Upper lobe of right lung (tissue), 1 donor: ENCODE results near the gene AGTRAP. TPM values are rescaled to one million over a fixed set of nuclear protein-coding genes. Genes with fewer than 3 reads are reported as not detected.

Experiments
- ATAC-seq: fragments of 200-7000 bp; cut with Tn5 transposase; one replicate; pipeline ENCODE4 v1.9.1; 2020; ENCODE audit warnings: mild to moderate bottlenecking, moderate library complexity
- DNase-seq: peaks from one replicate; pipeline ENCODE4 v3.0.0-alpha.2; 2020
- H3K27ac ChIP-seq: fragments of 200-600 bp; one replicate; pipeline ENCODE4 v1.8.0; 2022
- H3K27me3 ChIP-seq: fragments of 200-600 bp; one replicate; pipeline ENCODE4 v1.8.0; 2022; ENCODE audit warnings: mild to moderate bottlenecking
- H3K36me3 ChIP-seq: fragments of 200-600 bp; one replicate; pipeline ENCODE4 v1.8.0; 2022
- H3K4me1 ChIP-seq: fragments of 200-600 bp; one replicate; pipeline ENCODE4 v1.8.0; 2022
- H3K4me3 ChIP-seq: fragments of 200-600 bp; one replicate; pipeline ENCODE4 v1.8.0; 2022; ENCODE audit warnings: mild to moderate bottlenecking
- H3K9me3 ChIP-seq: fragments of 200-600 bp; one replicate; pipeline ENCODE4 v1.8.0; 2022
- intact Hi-C: fragments of 100-400 bp; cut with DNase I; formaldehyde crosslinking; loops from one replicate; pipeline ENCODE4 v1.11.0; 2022
- total RNA-seq: library from RNA; stranded (reverse); fragmentation: NEBNext Ultra II Directional; extraction: Animal tissue kit (Norgen Biotek cat#: 25700); gene quantifications from one replicate; pipeline ENCODE4 v1.2.1, GENCODE V29; 2021
- TF ChIP-seq, protein P1 (sequence below): fragments of 200-600 bp; IDR thresholded peaks from one replicate; pipeline ENCODE4 v1.8.0; 2022; ENCODE audit warnings: antibody characterized with exemption
- donor health status: DM: no; HTN: yes; CAD: no; lungs with severe emphysema.

AGTRAP gene
- total RNA-seq, 1 donor from 2014 or later, result 57.0 TPM

- no peak for DNase-seq
- H3K27me3 ChIP-seq, result no peaks in the 10 kb centered on the region
- peaks cover 44% of the 10 kb centered on the region for H3K4me1 ChIP-seq
- no peaks in the 10 kb centered on the region for H3K9me3 ChIP-seq
- ATAC-seq, result peak; percentile 89
- H3K27ac ChIP-seq, result peak overlapping the region; percentile 92
- intact Hi-C loops, result no loop called here
- TF ChIP-seq, protein P1, sequence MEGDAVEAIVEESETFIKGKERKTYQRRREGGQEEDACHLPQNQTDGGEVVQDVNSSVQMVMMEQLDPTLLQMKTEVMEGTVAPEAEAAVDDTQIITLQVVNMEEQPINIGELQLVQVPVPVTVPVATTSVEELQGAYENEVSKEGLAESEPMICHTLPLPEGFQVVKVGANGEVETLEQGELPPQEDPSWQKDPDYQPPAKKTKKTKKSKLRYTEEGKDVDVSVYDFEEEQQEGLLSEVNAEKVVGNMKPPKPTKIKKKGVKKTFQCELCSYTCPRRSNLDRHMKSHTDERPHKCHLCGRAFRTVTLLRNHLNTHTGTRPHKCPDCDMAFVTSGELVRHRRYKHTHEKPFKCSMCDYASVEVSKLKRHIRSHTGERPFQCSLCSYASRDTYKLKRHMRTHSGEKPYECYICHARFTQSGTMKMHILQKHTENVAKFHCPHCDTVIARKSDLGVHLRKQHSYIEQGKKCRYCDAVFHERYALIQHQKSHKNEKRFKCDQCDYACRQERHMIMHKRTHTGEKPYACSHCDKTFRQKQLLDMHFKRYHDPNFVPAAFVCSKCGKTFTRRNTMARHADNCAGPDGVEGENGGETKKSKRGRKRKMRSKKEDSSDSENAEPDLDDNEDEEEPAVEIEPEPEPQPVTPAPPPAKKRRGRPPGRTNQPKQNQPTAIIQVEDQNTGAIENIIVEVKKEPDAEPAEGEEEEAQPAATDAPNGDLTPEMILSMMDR, result no peak
- H3K4me3 ChIP-seq, result peak overlapping the region; percentile 46
- no peaks in the 10 kb centered on the region for H3K36me3 ChIP-seq
Observed at GRCh38 chr1:11730429-11730891, 5.5 kb upstream of the AGTRAP start.

DNA sequence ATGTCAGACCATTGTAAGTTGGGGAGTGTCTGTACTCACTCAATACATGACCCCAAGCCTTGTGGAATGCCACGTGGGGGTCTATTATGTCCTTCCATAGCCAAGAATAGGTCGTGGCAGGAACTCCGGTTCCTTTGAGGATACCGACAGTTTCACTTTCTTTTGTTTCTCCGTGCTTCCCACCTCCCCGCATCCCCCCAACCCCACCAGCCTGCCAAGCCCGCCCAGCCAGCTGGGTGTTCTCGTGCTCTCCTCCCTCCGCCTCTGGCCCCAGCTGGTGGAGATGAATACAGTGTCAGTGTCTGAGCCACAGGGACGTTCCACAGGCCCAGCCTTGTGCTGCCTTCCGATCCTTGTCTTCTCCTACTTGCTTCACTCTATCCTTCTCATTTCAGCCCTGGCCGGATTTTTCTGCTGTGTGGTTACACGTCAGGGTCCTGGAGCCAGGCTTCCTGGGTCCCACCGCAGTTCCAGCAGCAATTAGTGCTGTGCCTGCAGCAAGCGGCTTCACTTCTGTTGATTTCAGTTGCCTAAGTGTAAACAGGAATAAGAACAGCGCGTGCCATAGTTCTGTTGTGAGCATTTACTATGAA lies 4.1 kb upstream of the AGTRAP start:
- Histone ChIP-seq H3K36me3 (no peaks in the 10 kb centered on the region), H3K9me3 (no peaks in the 10 kb centered on the region), H3K27ac (peak overlapping the region; percentile 92), H3K4me1 (peaks cover 49% of the 10 kb centered on the region), H3K27me3 (no peaks in the 10 kb centered on the region), H3K4me3 (peak overlapping the region; percentile 46)
- DNase-seq (peak; percentile 80), ATAC-seq (peak; percentile 54)
- intact Hi-C loops, result no loop called here
- TF ChIP-seq, protein P1, result no peak

- no peaks in the 10 kb centered on the region for H3K27me3 ChIP-seq
- TF ChIP-seq, protein P1, result no peak
- peaks cover 59% of the 10 kb centered on the region for H3K4me1 ChIP-seq
- no peak overlapping the region for H3K27ac ChIP-seq
- H3K9me3 ChIP-seq, result no peaks in the 10 kb centered on the region
- H3K36me3 ChIP-seq, result no peaks in the 10 kb centered on the region
- no peak for DNase-seq
- intact Hi-C loops, result no loop called here
- no peak for ATAC-seq
- H3K4me3 ChIP-seq, result no peak overlapping the region
Observed at GRCh38 chr1:11733306-11733705, 2.6 kb upstream of the AGTRAP start.

DNA sequence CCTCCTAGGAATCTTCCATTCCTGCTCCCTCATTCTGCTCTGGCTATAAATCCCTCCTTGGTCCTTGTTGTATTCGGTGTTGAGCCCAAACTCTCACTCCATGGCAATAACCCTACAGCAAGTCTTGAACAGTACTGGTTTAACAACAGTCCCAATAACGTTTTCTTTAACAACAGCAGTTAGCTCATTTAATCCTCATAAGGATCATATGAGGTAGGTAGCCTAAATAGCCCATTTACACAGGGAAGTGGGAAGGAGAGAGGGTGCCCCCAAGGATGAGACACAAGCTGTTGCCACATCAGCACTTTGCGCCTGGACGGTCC lies 444 bp upstream of the AGTRAP start:
- Histone ChIP-seq H3K27ac (peak overlapping the region; percentile 91), H3K36me3 (no peaks in the 10 kb centered on the region), H3K9me3 (no peaks in the 10 kb centered on the region), H3K27me3 (no peaks in the 10 kb centered on the region), H3K4me3 (peak overlapping the region; percentile 84), H3K4me1 (peaks cover 55% of the 10 kb centered on the region)
- TF ChIP-seq, protein P1, result no peak
- ATAC-seq (no peak), DNase-seq (no peak)
- intact Hi-C loops, result no loop called here

DNA sequence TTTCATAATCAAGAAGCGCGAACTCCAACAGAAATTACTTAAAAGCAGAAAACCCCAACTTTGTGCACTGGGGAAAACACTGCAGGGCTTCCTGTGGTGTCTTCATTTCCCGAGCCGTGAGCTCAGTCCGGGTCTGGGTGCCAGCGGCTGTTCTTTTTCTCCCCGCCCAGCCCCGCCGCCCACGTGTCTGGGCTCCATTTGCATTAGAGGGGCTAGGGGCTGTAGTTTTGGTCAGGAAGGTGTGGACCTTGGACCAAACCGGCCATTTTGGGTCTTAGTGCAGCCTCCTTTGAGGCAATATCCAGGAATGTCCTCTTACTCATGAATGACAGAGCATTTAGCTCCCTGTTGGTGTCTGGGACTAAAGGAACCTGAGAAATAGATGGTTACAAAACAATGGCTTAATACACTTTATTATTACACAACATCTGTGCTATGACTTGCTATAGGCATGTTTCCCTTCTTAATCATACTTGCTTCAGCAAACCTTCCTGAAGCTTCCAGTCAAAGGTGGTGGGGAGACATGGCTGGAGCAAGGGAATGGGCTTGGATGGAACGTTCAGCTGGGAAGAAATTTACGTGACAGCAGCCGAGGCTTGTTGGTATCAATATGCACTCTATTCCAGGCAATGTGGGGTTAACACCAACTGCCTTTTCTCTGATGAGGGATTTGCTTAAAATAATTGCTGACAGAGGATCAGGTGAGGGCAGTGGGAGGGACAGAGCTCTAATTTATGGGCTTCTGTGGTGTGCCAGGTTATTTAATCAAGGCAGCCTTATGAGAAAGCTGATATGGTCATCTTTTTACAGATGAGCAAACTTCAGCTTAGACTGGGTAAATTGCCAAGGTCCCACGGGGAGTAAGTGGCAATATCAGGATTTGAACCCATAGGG lies 1.1 kb downstream of the AGTRAP start:
- TF ChIP-seq, protein P1, result no peak
- Histone ChIP-seq H3K4me3 (peak overlapping the region; percentile 84), H3K36me3 (no peaks in the 10 kb centered on the region), H3K27ac (peak overlapping the region; percentile 91), H3K27me3 (no peaks in the 10 kb centered on the region), H3K9me3 (no peaks in the 10 kb centered on the region), H3K4me1 (peaks cover 43% of the 10 kb centered on the region)
- DNase-seq (peak; percentile 83), ATAC-seq (peak; percentile 55)
- intact Hi-C loops, result no loop called here
